Measurements from ENCODE around the gene MED15.

Gene MED15

DNA sequence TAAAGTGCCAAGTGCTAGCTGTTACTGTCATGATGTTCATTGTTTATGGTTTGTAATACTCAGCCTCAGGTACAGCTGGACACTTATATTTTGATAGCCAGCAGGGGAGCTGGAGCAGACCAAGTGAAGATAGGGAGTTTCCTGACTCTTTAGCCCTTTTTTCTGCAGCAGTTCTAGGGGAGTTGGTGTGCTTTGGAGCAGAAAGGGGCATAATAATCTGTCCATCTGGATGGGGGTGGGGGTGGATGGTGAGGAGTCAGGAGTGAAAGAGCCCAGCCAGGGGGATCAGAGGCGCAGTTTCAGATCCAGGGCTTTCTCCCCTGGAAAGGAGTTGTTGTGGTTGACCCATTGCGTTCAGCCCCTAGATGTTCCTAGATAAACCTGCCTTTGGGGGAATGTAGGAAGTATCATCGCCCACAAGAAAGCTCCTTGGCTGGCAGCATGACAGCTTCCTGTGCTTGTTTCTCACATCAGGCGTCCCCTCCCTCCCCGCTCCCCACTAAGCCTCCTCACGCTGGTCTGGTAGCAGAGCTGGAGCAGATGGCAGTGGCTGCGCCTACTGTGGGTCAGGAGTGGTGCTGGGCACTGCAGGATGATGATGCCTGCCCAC is 41.9 kb downstream of the MED15 start:
- TF ChIP-seq GATA3 (IDR thresholded peaks at IDR 0.05; ENCODE audit: low read depth, low read length): no peak
- no peak for TF ChIP-seq GATA2 (IDR thresholded peaks at IDR 0.05; ENCODE audit: low read depth, low read length)

DNA sequence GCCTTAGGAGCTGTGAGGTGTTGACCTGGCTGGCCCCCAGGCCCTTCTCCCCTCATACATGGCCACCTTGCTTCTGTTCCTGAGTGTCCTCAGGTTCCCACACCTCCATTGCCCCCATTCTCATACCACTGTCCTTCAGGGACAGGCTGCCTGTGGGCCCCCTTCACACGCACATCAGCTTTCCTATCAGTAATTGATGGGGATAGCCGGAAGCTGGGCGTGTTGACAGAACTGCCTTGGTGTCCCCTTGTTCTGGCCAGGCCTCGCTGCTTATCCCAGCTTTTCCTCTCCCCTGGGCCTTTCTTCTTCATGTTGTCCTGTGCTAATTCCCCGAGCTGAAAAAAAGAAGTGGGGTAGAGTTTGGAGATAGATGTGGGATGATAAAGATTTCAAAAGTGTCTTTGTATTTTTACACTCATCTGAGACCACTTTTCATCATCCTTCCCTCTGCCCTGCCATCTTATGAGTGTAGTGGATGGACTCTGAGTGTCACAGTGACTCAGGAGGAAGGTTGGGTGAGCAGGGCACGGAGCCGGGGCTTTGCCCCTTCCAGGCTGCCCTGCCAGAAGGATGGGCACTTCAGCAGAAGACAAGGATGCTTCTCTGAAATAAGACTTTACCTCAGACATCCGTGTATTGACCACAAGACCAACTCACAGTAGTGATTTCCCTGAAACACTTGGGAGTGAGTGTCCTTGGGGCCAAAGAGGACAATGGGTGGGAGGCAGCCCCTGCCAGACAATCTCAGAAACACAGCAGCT is 42.8 kb downstream of the MED15 start:
- TF ChIP-seq GATA3 (IDR thresholded peaks at IDR 0.05; ENCODE audit: low read depth, low read length): no peak
- TF ChIP-seq GATA2 (IDR thresholded peaks at IDR 0.05; ENCODE audit: low read depth, low read length): no peak

DNA sequence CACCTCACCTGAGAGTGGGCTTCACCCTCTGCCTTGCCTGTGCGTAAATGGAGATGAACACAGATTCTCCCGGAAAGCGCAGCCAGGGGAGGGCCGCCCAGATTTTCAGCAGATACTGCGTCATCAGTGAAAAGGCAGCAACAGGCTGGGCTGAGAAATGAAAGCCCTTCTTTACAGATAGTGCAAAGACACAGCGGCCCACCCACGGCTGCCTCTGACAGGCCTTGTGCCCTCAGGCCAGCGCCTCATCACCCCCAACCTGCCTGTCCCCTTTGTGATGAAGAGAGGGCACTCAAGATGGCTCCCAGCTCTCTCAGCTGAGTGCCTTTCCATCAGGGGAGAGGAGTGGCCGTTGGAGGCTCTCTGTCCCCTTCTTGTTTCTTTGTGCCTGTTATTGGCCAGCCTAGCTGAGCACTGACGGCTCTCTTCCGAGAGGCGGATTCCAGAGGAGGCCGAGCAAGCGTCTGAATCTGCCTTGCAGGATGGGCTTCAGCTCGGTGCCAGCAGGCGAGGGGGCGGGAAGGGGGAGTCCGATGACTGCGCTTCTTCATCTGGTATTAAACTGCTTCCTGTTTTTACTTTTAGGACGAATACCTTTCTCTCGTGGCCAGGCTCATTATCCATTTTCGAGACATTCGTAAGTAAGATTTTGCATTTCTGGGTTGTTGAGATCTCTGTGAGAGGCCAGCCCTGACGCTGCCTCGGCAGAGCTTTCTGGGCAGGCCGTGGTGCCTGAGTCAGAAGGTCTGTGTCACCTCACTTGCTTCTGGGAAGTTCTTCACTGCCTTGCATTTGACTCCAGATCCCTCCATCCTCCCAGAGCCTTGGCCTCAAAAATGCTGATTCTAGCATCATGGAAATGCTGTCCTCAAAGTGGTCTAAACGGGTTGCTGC is 43.7 kb downstream of the MED15 start:
- no peak for TF ChIP-seq GATA3 (IDR thresholded peaks at IDR 0.05; ENCODE audit: low read depth, low read length)
- no peak for TF ChIP-seq GATA2 (IDR thresholded peaks at IDR 0.05; ENCODE audit: low read depth, low read length)

DNA sequence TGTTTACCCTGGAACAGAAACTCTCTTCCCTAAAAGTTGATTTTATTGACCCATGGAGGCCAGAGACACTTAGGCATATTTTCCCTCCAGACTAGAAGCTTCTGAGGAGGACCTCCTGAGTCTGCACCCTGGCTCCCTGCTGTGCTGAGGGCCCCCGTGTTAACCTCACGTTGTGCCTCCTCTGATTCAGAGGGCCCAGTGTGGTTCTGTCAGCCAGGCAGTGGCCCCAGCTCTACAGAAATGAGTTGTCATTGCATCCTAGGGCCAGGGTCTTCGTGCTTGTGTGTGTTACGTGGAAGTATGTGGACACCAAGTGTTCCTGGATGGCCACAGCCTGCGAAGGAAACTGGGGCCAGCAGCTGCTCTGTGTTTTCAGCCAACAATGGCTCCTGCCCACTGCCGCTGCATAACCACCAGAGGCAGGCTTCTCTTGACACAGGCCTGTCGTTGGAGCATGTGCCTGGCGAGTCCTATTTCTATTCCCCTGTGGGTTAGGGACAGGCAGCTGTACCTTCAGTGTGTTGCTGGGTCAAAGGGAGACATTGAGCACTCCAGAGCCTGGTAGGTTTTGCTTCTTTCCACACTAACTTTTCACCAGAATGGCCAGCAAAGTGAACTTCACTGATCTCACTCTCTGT is 44.5 kb downstream of the MED15 start:
- TF ChIP-seq GATA2 (IDR thresholded peaks at IDR 0.05; ENCODE audit: low read depth, low read length): no peak
- no peak for TF ChIP-seq GATA3 (IDR thresholded peaks at IDR 0.05; ENCODE audit: low read depth, low read length)

DNA sequence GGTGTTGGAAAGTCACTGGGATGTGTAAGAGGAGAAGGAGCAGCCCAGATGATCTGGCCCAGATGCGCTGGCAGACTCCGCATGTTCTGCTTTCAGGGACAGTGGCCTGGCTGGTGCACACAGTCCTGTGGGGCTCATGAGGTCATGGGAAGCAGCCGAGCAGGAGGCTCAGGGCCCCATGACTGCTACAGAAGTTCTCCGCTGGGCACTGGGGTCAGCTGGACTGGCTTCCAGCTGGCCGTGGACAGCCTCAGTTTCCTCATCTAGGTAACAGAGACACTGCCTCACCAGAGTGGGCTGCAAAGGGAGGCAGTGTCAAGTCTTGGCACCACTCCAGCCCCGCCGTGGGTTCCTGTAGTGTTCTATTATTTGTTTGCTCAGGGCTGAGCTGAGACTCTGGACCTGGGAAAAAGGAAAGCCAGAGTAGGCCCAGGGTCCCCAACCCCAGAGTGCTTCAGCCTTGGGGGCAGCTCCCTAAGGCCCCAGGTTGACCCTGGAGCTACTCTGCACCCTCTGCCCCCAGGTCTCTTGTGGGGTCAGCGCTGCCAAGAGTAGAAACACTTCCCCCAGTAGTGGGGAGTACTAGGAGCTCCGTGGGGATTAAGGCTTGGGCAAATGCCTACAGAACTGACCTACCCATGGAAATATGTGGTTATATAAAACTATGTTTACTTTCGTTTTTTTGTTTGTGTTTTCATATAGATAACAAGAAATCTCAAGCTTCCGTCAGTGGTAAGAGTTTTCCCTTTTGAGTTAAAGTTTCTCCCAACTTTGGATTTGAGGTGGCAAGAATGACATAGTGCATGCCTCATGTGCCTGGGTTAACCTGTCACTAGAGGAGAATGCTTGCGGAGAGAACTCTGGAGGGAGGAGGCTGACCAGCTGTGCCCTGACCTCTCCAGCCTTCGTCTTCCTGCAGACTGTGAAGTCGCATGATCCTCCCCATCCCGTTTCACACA is 45.3 kb downstream of the MED15 start:
- no peak for TF ChIP-seq GATA3 (IDR thresholded peaks at IDR 0.05; ENCODE audit: low read depth, low read length)
- TF ChIP-seq GATA2 (IDR thresholded peaks at IDR 0.05; ENCODE audit: low read depth, low read length): no peak

DNA sequence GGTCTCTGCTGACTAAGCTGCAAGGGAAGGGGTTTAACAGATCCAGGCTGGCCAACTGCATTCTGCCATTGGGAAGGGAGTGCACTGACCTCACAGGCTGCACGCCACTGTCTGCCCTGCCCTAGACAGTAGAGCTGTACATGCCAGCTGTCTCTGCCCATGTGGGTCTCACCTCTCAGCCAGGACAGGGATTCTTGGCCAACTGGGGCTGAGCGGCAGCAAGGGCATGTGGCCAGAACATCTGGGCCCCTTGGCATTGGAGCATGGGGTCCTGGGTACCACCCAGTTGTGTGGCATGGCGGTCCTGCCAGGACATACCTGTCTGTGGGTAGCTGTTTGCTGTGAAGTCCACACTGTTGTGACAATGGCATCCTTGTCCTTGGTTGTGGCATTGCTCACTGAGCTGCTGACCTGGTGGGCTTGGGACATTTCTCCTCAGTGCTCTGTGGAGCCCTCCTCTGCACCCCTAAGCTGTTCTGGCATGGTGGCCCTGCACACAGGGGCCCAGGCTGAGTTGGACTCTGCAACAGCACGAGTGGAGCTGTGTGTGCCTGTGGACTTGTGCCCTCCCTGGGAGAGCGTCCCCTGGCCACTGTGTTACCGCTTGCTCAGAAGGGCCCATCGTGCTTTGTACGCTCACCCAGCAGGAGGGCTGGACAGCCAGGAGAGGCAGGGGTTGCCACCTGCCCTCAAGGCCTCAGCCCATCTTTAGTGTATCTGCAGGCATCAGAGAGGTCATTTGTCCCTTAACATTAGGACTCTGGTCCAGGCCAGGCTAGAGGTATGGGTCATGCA is 46.7 kb downstream of the MED15 start:
- no peak for TF ChIP-seq GATA3 (IDR thresholded peaks at IDR 0.05; ENCODE audit: low read depth, low read length)
- TF ChIP-seq GATA2 (IDR thresholded peaks at IDR 0.05; ENCODE audit: low read depth, low read length): no peak

DNA sequence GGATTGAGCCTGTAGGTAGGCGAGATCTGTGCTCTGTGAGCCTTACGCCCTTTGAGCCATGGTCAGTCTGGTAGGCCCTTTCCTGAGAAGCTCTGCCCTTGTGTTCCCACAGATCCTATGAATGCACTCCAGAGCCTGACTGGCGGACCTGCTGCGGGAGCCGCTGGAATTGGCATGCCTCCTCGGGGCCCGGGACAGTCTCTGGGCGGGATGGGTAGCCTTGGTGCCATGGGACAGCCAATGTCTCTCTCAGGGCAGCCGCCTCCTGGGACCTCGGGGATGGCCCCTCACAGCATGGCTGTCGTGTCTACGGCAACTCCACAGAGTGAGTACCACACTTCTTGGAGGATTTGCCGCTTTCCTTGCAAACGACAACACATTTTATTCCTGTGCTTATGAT is 47.4 kb downstream of the MED15 start:
- no peak for TF ChIP-seq GATA2 (IDR thresholded peaks at IDR 0.05; ENCODE audit: low read depth, low read length)
- no peak for TF ChIP-seq GATA3 (IDR thresholded peaks at IDR 0.05; ENCODE audit: low read depth, low read length)

DNA sequence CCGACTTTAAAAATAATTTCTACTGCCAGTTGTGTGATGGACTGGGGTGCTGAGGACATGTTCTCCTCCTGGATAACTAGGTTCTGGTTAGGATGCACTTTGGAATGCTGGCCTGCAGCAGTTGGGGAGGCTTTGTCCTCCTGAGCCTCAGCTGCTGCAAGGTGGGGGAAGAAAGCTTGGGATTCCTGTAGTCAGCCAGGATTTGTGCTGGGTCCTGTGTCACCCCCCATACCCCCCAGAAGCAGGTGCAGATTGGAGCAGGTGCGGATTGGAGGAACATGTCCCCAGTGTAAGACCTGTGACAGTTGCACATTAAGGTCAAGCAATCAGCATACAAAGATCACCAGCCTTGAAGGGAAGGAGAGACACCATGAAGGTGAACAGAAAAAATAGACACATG is 51.1 kb downstream of the MED15 start:
- no peak for TF ChIP-seq GATA3 (IDR thresholded peaks at IDR 0.05; ENCODE audit: low read depth, low read length)
- TF ChIP-seq GATA2 (IDR thresholded peaks at IDR 0.05; ENCODE audit: low read depth, low read length): no peak

DNA sequence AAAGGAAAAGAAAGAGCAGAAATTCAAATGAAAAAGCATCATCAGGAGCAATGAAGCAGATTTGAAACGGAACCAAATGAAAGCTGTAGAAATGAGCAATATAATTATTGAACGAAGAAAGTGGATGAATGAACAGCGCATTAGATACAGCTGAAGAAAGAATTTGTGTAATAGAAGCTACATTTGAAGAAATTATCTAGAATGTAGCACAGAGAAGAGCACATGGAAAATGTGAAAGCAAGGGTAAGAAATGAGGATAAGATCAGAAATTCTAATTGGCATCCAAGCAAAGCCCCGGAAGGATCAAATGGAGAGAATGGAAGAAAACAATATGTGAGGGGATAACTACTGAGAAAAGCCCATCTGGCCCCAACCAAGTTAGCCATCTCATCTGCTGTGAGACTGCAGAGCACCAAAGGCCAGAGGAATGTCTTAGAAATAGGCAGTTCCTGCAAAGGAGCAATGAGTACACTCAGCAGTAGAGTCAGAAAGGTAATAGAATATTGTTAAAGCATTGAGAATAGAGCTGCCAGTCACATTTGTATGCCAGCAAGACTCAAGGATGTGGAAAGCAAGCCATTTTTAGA is 51.9 kb downstream of the MED15 start:
- TF ChIP-seq GATA2 (IDR thresholded peaks at IDR 0.05; ENCODE audit: low read depth, low read length): no peak
- TF ChIP-seq GATA3 (IDR thresholded peaks at IDR 0.05; ENCODE audit: low read depth, low read length): no peak

DNA sequence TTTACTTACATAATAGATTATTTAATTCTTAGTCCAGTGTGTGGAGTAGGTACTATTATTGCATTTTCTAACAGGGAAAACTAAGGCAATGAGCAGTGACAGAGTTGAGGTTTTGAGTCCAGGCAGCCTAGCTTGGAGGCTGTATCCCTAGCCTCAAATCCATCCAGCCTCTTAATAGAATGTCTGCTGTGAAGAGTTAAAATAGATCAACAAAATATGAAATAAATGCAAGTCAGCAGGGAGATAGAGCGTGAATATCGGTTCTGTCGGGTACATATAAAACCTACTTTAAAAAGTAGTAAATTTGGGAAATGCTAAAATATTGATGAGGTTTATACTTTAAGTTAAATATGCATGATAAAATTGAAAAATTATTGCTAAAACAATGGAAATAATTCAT is 53.3 kb downstream of the MED15 start:
- TF ChIP-seq GATA3 (IDR thresholded peaks at IDR 0.05; ENCODE audit: low read depth, low read length) (no peak), GATA2 (IDR thresholded peaks at IDR 0.05; ENCODE audit: low read depth, low read length) (no peak)

DNA sequence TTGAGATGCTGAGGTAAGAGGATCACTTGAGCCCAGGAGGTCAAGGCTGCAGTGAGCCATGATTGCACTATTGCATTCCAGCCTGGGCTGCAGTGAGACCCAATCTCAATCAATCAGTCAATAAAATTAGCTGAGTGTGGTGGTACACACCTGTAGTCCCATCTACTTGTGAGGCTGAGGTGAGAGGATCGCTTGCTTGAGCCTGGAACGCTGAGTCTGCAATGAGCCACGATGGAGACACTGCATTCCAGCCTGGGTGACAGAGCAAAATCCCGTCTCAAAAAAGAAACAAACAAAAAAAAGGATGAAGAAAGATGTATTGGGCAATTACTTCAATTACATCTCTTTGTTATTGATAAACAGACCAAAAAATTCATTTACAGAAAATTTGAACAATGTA is 54.5 kb downstream of the MED15 start:
- no peak for TF ChIP-seq GATA3 (IDR thresholded peaks at IDR 0.05; ENCODE audit: low read depth, low read length)
- no peak for TF ChIP-seq GATA2 (IDR thresholded peaks at IDR 0.05; ENCODE audit: low read depth, low read length)

Measured in SH-SY5Y (cell line).